A549 treated with AZD2906 at 1 μM for 4 hours (cell line): ENCODE measurements around the gene MMP26. TPM values are rescaled to one million over a fixed set of nuclear protein-coding genes. Genes with fewer than 3 reads are reported as not detected.

Source experiments
- total RNA-seq: library from RNA; stranded (reverse); fragments of 200-300 nt; extraction: Qiagen RNA extraction; gene quantifications from 5 replicates; pipeline ENCODE4 v1.2.3, GENCODE V29; 2022

The MMP26 gene
- total RNA-seq: not detected in 5 replicates

GRCh38 chr11:4704054-4704789 lies at the start of gene MMP26:
MMP26 (plus strand) TSS chr11:4704784.

DNA sequence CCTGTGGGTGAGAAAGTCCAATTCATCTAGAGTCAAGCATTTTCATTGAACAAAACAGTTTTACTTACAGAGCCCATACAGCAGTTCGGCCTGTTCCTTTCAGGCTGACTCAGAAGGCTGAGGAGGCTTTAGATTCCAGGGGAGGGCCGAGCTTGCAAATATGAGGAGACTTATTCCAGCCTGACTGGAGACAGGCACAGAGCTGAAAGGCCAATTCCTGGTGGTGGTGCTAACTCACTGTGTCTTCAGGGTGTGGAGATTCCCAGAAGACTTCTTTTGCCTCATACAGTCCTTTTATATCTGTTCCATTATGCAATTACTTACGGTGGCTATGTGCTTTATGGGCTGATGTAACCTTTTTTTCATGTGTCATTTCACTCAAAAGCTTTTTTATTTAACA lies 7.0 kb upstream of the MMP26 start, which contains the start of gene OR51E2:
TSS of gene OR51E2 (minus strand) at position 269 of the 400 bp plus-strand sequence. CDS start 15,142 bp downstream, outside the sequence.

Other genes starting within 250 kb of the MMP26 start
- gene OR52K1, start 222.1 kb upstream of the MMP26 start, total RNA-seq: not detected in 5 replicates
- gene OR52M1, start 159.6 kb upstream of the MMP26 start, total RNA-seq: not detected in 5 replicates
- not detected in 5 replicates for gene OR52I2, start 123.0 kb upstream of the MMP26 start, total RNA-seq
- not detected in 5 replicates for gene OR52I1, start 110.7 kb upstream of the MMP26 start, total RNA-seq
- gene TRIM68, start 96.6 kb upstream of the MMP26 start, total RNA-seq: 7.6 to 9.6 TPM (median 8.4 TPM) in 5 replicates
- not detected in 5 replicates for gene OR51D1, start 67.3 kb upstream of the MMP26 start, total RNA-seq
- gene OR51E1, start 60.8 kb upstream of the MMP26 start, total RNA-seq: not detected in 5 replicates
- gene OR51E2, start 6.9 kb upstream of the MMP26 start, total RNA-seq: not detected in 5 replicates
- not detected in 5 replicates for gene OR51F1, start 65.2 kb downstream of the MMP26 start, total RNA-seq
- not detected in 5 replicates for gene OR52R1, start 99.6 kb downstream of the MMP26 start, total RNA-seq
- gene OR51F2, start 116.5 kb downstream of the MMP26 start, total RNA-seq: not detected in 5 replicates
- not detected in 5 replicates for gene OR51S1, start 144.4 kb downstream of the MMP26 start, total RNA-seq
- gene OR51T1, start 177.1 kb downstream of the MMP26 start, total RNA-seq: not detected in 5 replicates
- not detected in 5 replicates for gene OR51A7, start 199.0 kb downstream of the MMP26 start, total RNA-seq
- not detected in 5 replicates for gene OR51G2, start 214.6 kb downstream of the MMP26 start, total RNA-seq
- gene OR51G1, start 219.6 kb downstream of the MMP26 start, total RNA-seq: not detected in 5 replicates
- not detected in 5 replicates for gene OR51A4, start 242.8 kb downstream of the MMP26 start, total RNA-seq